ENCODE data around the gene GOLGA8O.
"Not testable (repeated sequence)": the region's sequence is repeated elsewhere in the genome, so short reads cannot be mapped to it uniquely, and the experiment has no call there.

Gene GOLGA8O, protein sequence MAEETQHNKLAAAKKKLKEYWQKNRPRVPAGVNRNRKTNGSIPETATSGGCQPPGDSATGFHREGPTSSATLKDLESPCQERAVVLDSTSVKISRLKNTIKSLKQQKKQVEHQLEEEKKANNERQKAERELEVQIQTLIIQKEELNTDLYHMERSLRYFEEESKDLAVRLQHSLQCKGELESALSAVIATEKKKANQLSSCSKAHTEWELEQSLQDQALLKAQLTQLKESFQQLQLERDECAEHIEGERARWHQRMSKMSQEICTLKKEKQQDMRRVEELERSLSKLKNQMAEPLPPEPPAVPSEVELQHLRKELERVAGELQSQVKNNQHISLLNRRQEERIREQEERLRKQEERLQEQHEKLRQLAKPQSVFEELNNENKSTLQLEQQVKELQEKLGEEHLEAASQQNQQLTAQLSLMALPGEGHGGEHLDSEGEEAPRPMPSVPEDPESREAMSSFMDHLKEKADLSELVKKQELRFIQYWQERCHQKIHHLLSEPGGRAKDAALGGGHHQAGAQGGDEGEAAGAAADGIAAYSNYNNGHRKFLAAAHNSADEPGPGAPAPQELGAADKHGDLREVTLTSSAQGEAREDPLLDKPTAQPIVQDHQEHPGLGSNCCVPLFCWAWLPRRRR

DNA sequence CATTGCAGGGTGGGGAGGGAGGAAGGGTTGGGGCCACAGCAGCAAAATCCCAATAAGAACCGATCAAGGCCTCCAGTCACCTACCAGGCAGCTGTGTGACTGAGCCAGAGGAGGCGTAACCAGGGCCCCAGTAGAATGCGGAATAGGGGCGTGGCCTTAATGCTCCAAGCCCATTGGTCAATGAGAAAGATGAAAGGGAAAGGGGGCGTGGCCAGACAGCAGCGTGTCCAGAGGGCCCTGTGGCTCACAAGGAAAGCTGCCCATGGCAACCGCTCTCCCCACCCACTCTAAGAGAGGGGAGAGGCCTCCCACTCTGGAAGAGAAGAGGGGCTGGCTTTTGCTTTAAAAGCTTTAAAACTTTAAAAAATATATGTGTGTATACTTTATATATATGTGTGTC lies at the start of gene GOLGA8O:
GOLGA8O (minus strand) TSS at position 101 of the 400 bp plus-strand sequence; CDS start at position 3, 98 bp downstream.
- not testable (repeated sequence) for DNase-seq

DNA sequence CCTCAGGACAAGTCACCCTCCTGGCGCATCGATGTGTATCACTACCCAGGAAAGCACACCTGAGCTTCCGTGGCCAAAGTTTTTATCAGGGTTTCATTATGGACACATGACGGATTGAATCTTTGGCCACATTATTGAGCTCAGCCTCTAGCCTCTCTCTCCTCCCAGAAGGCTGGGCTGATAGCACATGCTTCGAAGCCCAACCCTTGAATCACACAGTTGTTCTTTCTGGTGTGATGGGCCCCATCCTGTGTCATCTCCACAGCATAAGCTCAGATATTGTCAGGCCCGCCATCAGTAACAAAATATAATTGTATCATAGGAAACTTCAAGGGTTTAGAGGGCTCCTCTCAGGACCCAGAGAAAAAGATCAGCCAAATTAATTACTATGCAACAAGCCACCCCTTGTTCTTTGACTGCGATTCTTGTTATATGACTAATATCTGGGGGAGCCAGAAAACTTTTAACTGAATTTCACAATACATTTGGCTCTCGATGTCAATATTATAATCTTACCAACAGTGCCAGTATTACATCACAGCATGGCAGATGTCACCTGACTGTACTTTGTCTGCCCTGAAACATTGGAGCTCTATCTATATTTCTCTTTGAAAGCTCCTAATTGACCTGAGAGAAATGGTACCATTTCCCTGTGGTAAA lies 48.8 kb upstream of the GOLGA8O start:
- not testable (repeated sequence) for DNase-seq

DNA sequence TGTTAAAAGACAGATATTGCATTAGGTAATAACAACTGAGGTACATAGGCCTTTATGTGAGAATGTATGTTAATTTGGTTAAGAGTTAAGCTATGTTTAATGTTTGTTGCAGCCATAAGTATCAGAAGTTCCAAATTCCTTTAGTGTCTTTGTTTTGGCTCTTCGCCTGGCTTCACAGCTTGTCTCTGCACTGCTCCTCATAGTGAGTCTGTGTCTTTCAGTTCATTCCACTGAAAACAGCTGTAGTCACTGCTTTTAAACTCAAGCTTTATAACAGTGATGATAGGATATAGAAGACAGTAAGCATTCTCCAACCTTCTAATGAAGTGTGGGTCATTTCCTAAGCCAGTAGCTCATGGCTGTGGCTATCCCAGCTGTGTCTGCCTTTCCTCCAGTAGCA lies 47.5 kb upstream of the GOLGA8O start:
- DNase-seq = not testable (repeated sequence)

DNA sequence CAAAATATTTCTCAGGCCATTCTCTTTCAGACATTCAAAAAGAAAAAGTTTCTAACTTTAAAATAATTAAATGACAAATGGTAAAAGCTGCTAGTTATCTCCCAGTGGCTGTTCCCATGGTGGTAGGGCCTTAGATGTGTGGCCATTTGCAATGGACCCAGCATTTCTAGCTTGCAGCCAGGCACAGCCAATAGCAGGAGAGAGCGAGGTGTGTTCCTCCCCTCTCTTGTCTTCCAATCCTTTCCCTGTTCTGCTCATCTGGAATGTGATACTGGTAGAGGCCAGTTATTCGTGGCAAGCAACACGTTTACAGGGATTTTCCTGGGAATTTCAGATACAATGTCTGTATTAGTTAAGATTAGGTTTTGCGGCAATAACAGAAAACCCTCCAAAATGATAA lies 37.3 kb upstream of the GOLGA8O start:
- DNase-seq = not testable (repeated sequence)

DNA sequence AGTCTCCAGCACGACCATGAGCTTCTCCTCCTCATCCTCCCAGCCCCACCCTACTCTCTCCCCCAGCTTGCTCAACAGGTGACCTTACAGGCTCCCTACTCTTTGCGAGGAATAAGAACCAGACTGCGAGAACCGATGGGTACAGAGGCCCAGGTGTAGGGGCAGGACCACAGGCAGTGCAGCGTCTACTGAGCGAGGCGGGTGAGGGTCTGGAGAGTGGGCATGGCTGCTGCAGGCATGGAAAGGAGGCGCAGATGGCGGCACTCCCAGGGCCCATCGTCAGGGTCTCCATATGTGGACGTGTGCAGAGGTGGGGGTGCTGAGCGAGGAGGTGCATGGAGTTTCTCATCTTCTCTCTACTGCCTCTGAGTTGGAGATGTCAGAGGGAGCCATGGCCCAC lies 31.0 kb upstream of the GOLGA8O start:
- DNase-seq = not testable (repeated sequence)

DNA sequence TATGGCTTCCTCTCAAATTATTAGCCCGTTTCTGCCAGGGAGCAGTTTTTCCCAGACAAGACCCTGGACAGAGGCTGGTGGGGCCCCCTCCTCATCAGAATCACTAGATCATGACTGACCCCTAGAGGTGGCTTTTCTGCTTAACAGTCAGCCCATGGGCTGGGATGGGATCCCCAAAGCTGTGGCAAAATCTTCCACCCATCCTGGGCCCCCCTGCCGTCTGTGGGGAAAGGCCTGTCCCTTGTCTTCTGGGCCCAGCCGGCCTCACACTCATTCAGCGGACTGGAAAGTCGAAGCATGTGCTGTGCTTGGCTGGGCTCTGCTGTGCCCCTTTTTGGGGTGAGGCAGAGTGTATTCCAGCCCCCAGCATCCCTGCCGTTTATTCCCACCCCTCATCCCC lies 27.9 kb upstream of the GOLGA8O start:
- DNase-seq = not testable (repeated sequence)

DNA sequence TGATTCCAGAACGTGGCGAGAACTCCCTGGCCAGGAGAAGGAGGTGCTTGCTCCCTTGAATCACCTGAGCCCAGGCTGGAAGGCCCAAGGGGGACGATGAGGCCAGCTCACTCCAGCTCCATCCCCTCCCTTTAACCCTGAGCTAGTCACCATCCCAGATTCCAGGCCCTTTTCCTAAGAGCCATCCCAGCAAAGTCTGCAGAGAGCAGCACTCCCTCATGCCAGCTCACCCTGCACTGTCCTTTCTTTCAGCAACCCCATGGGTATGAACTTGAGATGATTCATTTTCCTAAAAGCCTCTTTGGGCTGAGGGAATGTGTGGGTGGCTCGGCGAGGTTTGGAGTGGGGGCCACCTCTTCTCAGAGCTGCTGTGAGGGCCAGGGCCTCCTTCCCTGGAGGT lies 26.2 kb upstream of the GOLGA8O start:
- not testable (repeated sequence) for DNase-seq

DNA sequence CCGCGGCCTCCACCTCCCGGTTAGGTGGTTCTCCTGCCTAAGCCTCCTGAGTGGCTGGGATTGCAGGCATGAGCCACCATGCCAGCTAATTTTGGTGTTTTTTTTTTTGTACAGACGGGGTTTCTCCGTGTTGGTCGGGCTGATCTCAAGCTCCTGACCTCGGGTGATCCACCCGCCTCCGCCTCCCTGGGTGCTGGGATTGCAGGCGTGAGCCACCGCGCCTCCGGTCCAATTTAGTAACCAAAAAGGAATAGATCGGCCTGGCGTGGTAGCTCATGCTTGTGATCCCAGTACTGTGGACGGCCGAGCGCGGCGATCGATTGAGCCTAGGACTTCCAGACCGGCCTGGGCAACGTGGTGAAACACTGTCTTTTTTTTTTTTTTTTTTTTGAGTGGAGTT lies 12.6 kb upstream of the GOLGA8O start:
- DNase-seq = not testable (repeated sequence)

DNA sequence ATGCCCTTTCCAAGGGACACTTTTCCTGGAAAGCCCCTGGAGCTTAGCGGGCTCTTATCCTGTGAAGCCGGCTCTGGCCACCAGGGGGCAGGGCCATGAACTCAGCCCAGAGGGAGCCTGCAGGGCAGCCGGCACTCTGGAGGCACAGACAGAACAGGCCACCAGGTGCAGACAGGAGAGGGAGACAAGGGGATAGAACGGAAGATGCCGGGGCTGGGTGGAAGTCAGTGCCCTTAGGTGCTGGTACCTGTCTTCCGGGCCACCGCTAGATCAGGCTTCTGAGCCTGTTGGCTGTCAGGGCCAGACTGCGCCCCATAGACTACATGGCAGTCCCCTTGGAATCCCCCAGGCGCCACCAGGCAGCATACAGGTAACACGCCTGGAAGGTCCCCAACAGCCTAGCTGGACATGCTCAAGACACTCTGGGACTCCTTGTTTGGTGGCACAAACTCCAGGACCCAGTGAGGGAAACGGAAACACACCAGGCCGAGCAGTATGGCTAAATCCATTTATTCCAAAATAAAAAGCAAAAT lies 14.9 kb downstream of the GOLGA8O start:
- DNase-seq = not testable (repeated sequence)

DNA sequence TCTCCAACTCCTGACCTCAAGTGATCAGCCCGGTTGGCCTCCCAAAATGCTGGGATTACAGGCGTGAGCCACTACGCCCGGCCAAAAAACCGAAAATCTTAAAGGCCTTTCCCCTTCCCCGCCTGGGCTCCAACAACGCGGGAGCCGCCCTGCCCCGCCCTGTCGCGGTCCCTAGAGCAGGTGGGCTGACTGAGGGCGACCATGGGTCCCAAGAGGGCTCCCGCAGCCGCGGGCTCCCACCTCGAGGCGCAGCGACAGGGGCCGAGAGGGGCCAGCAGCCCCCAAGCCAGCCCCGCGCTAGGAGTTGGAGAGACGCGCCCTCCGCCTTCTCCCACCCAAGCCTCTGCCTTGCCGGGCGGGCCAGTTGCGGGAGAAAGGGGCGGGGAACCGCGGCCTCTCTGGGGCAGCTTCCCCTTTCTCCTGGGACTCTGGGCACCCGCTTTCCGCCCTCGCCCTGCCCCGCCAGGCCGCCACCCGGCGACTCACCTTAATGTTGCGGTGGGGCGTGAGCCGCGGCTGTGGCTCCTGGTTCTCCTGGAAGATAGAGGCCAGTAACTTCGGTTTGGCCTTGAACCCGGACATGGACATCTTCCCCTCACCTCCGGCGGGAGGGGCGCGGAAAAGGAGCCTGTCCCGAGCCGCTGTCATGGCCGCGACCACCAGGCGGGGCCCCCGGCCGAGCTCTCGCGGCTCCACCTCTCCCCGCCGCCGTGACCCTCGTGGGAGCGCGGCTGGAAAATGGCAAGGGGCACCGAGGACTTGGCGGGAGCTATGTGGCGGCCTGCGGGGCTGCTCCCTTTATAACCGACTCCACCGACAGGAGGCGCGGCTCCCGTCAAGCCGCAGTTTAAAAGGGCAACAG lies 21.1 kb downstream of the GOLGA8O start:
- DNase-seq = not testable (repeated sequence)

DNA sequence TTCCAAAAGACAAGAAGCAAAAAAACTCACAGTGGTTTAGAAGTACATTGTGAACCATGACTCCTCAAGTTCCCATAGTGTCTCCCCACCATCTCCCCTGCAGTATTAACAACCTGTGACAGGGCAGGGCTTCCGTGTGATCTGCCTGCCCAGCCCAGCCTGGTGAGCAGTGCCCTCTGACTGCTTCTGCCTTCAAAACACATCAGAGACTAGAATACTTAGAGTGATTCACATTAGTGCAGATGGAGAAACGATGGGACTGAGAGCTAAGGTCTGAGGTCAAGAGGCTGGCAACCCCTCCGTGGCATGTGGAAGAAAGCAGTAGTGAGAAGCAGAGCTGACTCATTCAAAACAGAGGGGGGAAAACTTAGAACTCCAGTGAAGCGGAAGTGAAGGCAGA lies 27.8 kb downstream of the GOLGA8O start:
- not testable (repeated sequence) for DNase-seq

DNA sequence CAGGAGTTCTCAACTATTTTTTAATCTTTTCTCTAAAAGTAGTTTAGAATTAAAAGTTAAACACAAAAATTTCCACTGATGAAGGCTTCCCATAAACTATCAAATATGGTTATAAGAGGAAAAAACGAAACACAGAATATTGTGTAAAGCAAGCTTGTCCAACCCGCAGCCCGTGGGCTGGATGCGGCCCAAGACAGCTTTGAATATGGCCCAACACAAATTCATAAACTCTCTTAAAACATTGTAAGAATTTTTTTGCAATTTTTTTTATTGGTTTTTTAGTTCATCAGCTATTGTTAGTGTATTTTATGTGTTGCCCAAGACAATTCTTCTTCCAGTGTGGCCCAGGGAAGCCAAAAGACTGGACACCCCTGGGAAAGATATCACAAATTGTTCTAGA lies 28.9 kb downstream of the GOLGA8O start:
- DNase-seq = not testable (repeated sequence)

DNA sequence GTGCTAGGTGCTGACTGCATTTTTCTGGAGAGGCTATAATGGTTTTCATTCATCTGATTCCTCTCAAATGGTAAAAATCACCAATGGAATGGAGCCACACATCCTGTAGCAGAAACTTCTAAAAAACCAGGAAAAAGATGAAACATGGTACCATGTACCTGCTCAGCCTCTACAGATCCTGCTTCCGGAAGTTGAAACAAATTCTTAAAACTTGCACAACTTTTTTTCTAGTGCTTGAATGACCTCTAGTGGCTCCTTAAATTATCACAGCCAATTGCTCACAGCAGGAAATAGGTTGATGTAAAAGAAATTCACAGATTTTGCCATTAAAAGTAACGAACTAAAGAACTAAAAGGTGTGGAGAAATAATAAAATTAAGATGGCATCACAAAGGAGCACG lies 47.5 kb downstream of the GOLGA8O start:
- DNase-seq = not testable (repeated sequence)

DNA sequence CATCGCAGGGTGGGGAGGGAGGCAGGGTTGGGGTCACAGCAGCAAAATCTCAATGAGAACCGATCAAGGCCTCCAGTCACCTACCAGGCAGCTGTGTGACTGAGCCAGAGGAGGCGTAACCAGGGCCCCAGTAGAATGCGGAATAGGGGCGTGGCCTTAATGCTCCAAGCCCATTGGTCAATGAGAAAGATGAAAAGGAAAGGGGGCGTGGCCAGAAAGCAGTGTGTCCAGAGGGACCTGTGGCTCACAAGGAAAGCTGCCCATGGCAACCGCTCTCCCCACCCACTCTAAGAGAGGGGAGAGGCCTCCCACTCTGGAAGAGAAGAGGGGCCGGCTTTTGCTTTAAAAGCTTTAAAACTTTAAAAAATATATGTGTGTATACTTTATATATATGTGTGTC lies 52.2 kb downstream of the GOLGA8O start, which contains the start of gene GOLGA8K:
GOLGA8K (minus strand) TSS at position 101 of the 400 bp plus-strand sequence; CDS start at position 3, 98 bp downstream.
- DNase-seq = not testable (repeated sequence)

DNA sequence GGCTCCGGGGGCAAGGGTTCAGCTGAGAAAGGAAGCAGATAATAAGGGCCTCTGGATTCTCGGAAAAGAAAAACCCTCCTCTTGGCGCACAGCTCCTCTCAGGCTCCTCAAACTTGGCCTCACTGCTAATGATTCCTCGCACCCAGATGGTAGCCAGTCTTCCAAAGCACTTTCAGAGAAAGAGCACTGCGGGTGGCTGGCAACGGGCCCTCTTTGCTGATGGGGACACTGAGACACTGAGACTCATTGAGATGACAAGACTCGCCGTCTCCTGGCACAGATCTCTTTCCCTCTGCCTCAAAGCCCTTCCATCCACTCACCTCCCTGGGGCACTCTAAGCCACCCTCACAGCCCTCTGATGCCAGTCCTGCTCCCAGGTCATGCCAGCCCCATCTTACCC lies 58.9 kb downstream of the GOLGA8O start:
- DNase-seq = not testable (repeated sequence)
